HG03139 (cell line): ENCODE data around the gene RBM23.
"Not testable (repeated sequence)": the region's sequence is repeated elsewhere in the genome, so short reads cannot be mapped to it uniquely, and the experiment has no call there.

Experiments
- ATAC-seq: cut with Tn5 transposase; IDR thresholded peaks from one replicate; pipeline ENCODE4 v1.9.1; 2021; ENCODE audit not compliant: unreplicated experiment

Gene RBM23

GRCh38 chr14:22918804-22919600, at the start of gene RBM23:
TSS of gene RBM23 (minus strand) at chr14:22919149.
- ATAC-seq: peak; percentile 94

- ATAC-seq: no peak
Observed at GRCh38 chr14:22966783-22967269, 47.9 kb upstream of the RBM23 start.

- not testable (repeated sequence) for ATAC-seq
Observed at GRCh38 chr14:22965916-22966782, 47.2 kb upstream of the RBM23 start.

- ATAC-seq: no peak
Observed at GRCh38 chr14:22962061-22962676, 43.2 kb upstream of the RBM23 start.

GRCh38 chr14:22955702-22956569, 37.0 kb upstream of the RBM23 start:
- no peak for ATAC-seq

GRCh38 chr14:22952418-22952817, 33.5 kb upstream of the RBM23 start:
- ATAC-seq: no peak

- not testable (repeated sequence) for ATAC-seq
Observed at GRCh38 chr14:22951795-22952194, 32.8 kb upstream of the RBM23 start.

- ATAC-seq: no peak
Observed at GRCh38 chr14:22945642-22946041, 26.7 kb upstream of the RBM23 start.

- no peak for ATAC-seq
Observed at GRCh38 chr14:22939684-22940083, 20.7 kb upstream of the RBM23 start.

GRCh38 chr14:22935156-22935555, 16.2 kb upstream of the RBM23 start:
- no peak for ATAC-seq

GRCh38 chr14:22932146-22932545, 13.2 kb upstream of the RBM23 start:
- ATAC-seq: no peak

GRCh38 chr14:22929961-22930364, 11.0 kb upstream of the RBM23 start:
- no peak for ATAC-seq

GRCh38 chr14:22929104-22929960, 10.4 kb upstream of the RBM23 start, which contains the start of gene PRMT5:
TSS of gene PRMT5 (minus strand) at chr14:22929376. CDS start at chr14:22929361, 15 bp downstream.
- ATAC-seq: peak; percentile 94

GRCh38 chr14:22928237-22929103, 9.5 kb upstream of the RBM23 start:
- ATAC-seq: no peak

GRCh38 chr14:22926316-22926715, 7.4 kb upstream of the RBM23 start:
- no peak for ATAC-seq

- ATAC-seq: no peak
Observed at GRCh38 chr14:22925513-22925912, 6.6 kb upstream of the RBM23 start.

GRCh38 chr14:22923746-22924145, 4.8 kb upstream of the RBM23 start:
- ATAC-seq: no peak

GRCh38 chr14:22922294-22922693, 3.3 kb upstream of the RBM23 start:
- no peak for ATAC-seq
